ENCODE measurements around the gene PPP1R16B.
"Not testable (repeated sequence)": the region's sequence is repeated elsewhere in the genome, so short reads cannot be mapped to it uniquely, and the experiment has no call there.

Gene PPP1R16B

GRCh38 chr20:38935285-38935684 is 129.8 kb downstream of the PPP1R16B start:
- no peak for DNase-seq (ENCODE audit: low read depth)

GRCh38 chr20:38935967-38936407 is 130.5 kb downstream of the PPP1R16B start:
- no peak for DNase-seq (ENCODE audit: low read depth)

GRCh38 chr20:38937000-38937399 is 131.5 kb downstream of the PPP1R16B start:
- no peak for DNase-seq (ENCODE audit: low read depth)

- no peak for DNase-seq (ENCODE audit: low read depth)
Measured at GRCh38 chr20:38937978-38938473, 132.5 kb downstream of the PPP1R16B start.

- DNase-seq (ENCODE audit: low read depth), result no peak
Measured at GRCh38 chr20:38939686-38940085, 134.2 kb downstream of the PPP1R16B start.

- no peak for DNase-seq (ENCODE audit: low read depth)
Measured at GRCh38 chr20:38940644-38941043, 135.1 kb downstream of the PPP1R16B start.

- no peak for DNase-seq (ENCODE audit: low read depth)
Measured at GRCh38 chr20:38941726-38942389, 136.4 kb downstream of the PPP1R16B start.

GRCh38 chr20:38945012-38945411 is 139.5 kb downstream of the PPP1R16B start:
- no peak for DNase-seq (ENCODE audit: low read depth)

GRCh38 chr20:38946836-38947235 is 141.3 kb downstream of the PPP1R16B start:
- no peak for DNase-seq (ENCODE audit: low read depth)

GRCh38 chr20:38947931-38948362 is 142.4 kb downstream of the PPP1R16B start:
- DNase-seq (ENCODE audit: low read depth), result no peak

GRCh38 chr20:38950254-38950653 is 144.8 kb downstream of the PPP1R16B start:
- no peak for DNase-seq (ENCODE audit: low read depth)

GRCh38 chr20:38951611-38952010 is 146.1 kb downstream of the PPP1R16B start:
- no peak for DNase-seq (ENCODE audit: low read depth)

GRCh38 chr20:38952153-38952552 is 146.7 kb downstream of the PPP1R16B start:
- DNase-seq (ENCODE audit: low read depth), result no peak

GRCh38 chr20:38953630-38954340 is 148.3 kb downstream of the PPP1R16B start:
- DNase-seq (ENCODE audit: low read depth), result no peak

- no peak for DNase-seq (ENCODE audit: low read depth)
Measured at GRCh38 chr20:38957235-38957876, 151.9 kb downstream of the PPP1R16B start.

- DNase-seq (ENCODE audit: low read depth), result no peak
Measured at GRCh38 chr20:38957915-38958485, 152.5 kb downstream of the PPP1R16B start.

- DNase-seq (ENCODE audit: low read depth), result not testable (repeated sequence)
Measured at GRCh38 chr20:38960187-38960687, 154.7 kb downstream of the PPP1R16B start.

- DNase-seq (ENCODE audit: low read depth), result peak; percentile 1
Measured at GRCh38 chr20:38961530-38962043, 156.1 kb downstream of the PPP1R16B start.

- peak; percentile 98 for DNase-seq (ENCODE audit: low read depth)
Measured at GRCh38 chr20:38962044-38962927, 156.8 kb downstream of the PPP1R16B start, which contains the start of gene DHX35. DHX35 (plus strand) TSS chr20:38962344; CDS start chr20:38962368, 24 bp downstream.

- no peak for DNase-seq (ENCODE audit: low read depth)
Measured at GRCh38 chr20:38962928-38963401, 157.5 kb downstream of the PPP1R16B start.

GRCh38 chr20:38963745-38964144 is 158.2 kb downstream of the PPP1R16B start:
- no peak for DNase-seq (ENCODE audit: low read depth)
